ENCODE data around the gene PYGB.

- TF ChIP-seq EZH2 (IDR thresholded peaks at IDR 0.05; ENCODE audit: borderline replicate concordance, insufficient read depth, low read depth, low read length, poor library complexity, severe bottlenecking) (no peak), CTCF (IDR thresholded peaks at IDR 0.05) (no peak)
Observed at GRCh38 chr20:25340380-25340779, 92.5 kb downstream of the PYGB start.

Measured in B cell (primary cell).